ENCODE data around the gene SPRR1A. TPM values are rescaled to one million over a fixed set of nuclear protein-coding genes. Genes with fewer than 3 reads are reported as not detected.

The SPRR1A gene
- total and polyA plus RNA-seq, 10 of the 15 experiments (the other 5 are each of a cell fraction or from before 2014, with no cell fraction given): not detected

GRCh38 chr1:152962876-152963415 is 20.9 kb upstream of the SPRR1A start (continued):
- TF ChIP-seq, protein P1, sequence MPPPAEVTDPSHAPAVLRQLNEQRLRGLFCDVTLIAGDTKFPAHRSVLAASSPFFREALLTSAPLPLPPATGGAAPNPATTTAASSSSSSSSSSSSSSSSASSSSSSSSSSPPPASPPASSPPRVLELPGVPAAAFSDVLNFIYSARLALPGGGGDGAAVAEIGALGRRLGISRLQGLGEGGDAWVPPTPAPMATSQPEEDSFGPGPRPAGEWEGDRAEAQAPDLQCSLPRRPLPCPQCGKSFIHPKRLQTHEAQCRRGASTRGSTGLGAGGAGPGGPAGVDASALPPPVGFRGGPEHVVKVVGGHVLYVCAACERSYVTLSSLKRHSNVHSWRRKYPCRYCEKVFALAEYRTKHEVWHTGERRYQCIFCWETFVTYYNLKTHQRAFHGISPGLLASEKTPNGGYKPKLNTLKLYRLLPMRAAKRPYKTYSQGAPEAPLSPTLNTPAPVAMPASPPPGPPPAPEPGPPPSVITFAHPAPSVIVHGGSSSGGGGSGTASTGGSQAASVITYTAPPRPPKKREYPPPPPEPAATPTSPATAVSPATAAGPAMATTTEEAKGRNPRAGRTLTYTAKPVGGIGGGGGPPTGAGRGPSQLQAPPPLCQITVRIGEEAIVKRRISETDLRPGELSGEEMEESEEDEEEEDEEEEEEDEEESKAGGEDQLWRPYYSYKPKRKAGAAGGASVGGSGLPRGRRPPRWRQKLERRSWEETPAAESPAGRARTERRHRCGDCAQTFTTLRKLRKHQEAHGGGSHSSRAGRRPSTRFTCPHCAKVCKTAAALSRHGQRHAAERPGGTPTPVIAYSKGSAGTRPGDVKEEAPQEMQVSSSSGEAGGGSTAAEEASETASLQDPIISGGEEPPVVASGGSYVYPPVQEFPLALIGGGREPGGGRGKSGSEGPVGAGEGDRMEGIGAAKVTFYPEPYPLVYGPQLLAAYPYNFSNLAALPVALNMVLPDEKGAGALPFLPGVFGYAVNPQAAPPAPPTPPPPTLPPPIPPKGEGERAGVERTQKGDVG (CRISPR knock-in tag; IDR thresholded peaks at IDR 0.05): no peak
- TF ChIP-seq MLLT1 (IDR thresholded peaks at IDR 0.05) (no peak), ZNF207 (IDR thresholded peaks at IDR 0.05; ENCODE audit: borderline replicate concordance) (no peak), EP300 (IDR thresholded peaks at IDR 0.05; ENCODE audit: borderline replicate concordance in 1 of 2, control insufficient read depth in 1 of 2, low read depth in 2 of 2, low read length in 2 of 2) (no peak), DPF2 (IDR thresholded peaks at IDR 0.05) (no peak), NKRF (conservative IDR thresholded peaks at IDR 0.05) (no peak), PAX5 (IDR thresholded peaks at IDR 0.05; ENCODE audit: borderline replicate concordance, low read depth, low read length) (no peak), STAT1 (conservative IDR thresholded peaks at IDR 0.05) (no peak), RAD21 (IDR thresholded peaks at IDR 0.05; ENCODE audit: insufficient read depth, low read depth, low read length) (no peak), ZNF24 (IDR thresholded peaks at IDR 0.05) (no peak), NRF1 (conservative IDR thresholded peaks at IDR 0.05; ENCODE audit: low read depth, low read length) (no peak), RAD51 (IDR thresholded peaks at IDR 0.05) (no peak), ATF7 (IDR thresholded peaks at IDR 0.05; ENCODE audit: low read depth) (no peak)

Measured in GM12878 (cell line).